ENCODE results near the gene TMEM270. TPM values are rescaled to one million over a fixed set of nuclear protein-coding genes. Genes with fewer than 3 reads are reported as not detected.
A peak's percentile ranks its signal among the peaks of the same experiment; 100 is the strongest.

TMEM270 gene
- total RNA-seq, 4 donors from 2014 or later: not detected

DNA sequence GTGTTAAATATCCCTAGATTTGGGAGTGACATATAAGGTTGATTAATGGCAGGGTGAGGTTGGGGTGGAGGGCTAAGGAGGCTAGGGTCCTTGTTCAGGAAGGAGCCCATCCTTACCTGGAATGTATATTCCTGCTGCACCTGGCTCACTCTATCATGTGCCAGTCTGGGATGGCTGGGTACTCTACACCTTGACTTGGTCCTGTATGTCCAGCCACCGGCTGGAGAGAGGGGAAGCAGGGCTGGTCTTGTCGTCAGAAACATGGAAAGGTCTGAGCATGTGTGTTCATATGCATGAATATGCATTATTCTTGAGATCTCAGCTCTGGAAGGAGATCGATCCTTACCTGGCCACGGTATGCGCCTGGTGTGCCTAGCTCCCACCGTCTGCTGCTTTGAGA, 33.2 kb downstream of the TMEM270 start:
- Histone ChIP-seq H3K9me3 (peaks cover 0 to 11% (median 0%) of the 10 kb centered on the region in 3 donors), H3K36me3 (no peaks in the 10 kb centered on the region), H3K27ac (peak overlapping the region; percentile 13 to 74 (median 64)), H3K27me3 (no peaks in the 10 kb centered on the region), H3K4me3 (no peak overlapping the region), H3K4me1 (peaks cover 0 to 55% (median 19%) of the 10 kb centered on the region in 3 donors)
- ATAC-seq: no peak
- TF ChIP-seq POLR2AphosphoS5 (IDR thresholded peaks at IDR 0.05) (no peak), POLR2A (IDR thresholded peaks at IDR 0.05) (no peak), EP300 (IDR thresholded peaks at IDR 0.05) (no peak)
- TF ChIP-seq, protein P1, sequence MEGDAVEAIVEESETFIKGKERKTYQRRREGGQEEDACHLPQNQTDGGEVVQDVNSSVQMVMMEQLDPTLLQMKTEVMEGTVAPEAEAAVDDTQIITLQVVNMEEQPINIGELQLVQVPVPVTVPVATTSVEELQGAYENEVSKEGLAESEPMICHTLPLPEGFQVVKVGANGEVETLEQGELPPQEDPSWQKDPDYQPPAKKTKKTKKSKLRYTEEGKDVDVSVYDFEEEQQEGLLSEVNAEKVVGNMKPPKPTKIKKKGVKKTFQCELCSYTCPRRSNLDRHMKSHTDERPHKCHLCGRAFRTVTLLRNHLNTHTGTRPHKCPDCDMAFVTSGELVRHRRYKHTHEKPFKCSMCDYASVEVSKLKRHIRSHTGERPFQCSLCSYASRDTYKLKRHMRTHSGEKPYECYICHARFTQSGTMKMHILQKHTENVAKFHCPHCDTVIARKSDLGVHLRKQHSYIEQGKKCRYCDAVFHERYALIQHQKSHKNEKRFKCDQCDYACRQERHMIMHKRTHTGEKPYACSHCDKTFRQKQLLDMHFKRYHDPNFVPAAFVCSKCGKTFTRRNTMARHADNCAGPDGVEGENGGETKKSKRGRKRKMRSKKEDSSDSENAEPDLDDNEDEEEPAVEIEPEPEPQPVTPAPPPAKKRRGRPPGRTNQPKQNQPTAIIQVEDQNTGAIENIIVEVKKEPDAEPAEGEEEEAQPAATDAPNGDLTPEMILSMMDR (IDR thresholded peaks at IDR 0.05): no peak
- WGBS, 2 donors (ENCODE audit: low coverage in 1 of 2): no CpG with 5 or more reads among the region's 6 CpGs

DNA sequence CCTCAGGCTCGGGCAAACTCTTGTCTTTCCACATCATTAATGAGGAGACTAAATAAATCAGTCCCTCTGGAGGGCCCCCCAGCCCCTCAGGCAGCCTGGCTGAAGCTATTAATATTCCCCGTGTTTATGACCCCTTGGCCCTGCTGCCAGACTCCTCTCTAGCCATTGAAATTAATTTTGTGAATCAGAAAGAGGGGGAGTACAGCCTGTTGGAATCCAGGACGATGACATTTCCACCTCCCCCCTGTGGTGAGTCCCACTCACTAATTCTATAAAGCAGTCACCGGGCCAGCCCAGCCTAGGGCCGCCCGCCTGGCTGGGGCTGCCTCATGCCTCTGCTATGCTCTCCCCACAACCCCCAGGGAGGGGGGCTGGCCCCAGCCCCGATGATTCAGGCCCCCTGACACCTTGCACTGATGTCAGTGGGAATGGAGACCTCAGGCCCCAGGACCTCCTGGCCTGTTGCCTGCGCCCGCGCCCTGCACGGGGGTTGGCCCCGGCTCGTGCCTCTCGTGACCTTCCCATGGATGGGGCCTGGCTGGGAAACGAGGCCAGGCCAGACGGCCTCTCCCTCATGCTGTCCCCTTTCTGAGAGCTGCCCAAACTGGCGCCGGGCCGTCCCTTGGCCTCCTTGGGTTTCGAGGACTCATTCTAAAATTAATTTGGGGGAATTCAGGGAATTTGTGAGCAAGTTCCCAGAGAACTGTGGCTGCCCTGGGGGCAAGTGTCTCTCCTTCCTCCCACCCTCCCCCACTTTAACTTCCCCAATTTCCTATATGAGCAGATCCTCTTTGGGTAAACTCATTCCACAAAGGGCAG, 34.0 kb downstream of the TMEM270 start:
- H3K36me3 ChIP-seq: no peaks in the 10 kb centered on the region
- peak; percentile 93 for TF ChIP-seq POLR2AphosphoS5 (IDR thresholded peaks at IDR 0.05)
- TF ChIP-seq, protein P1 (IDR thresholded peaks at IDR 0.05): peak in 1 of 4 experiments; percentile 32
- no peak for TF ChIP-seq EP300 (IDR thresholded peaks at IDR 0.05)
- TF ChIP-seq POLR2A (IDR thresholded peaks at IDR 0.05): no peak
- WGBS, 2 donors (ENCODE audit: low coverage in 1 of 2): 23 to 82% methylated on average over 3 to 4 of the region's 20 CpGs
- H3K4me1 ChIP-seq: peaks cover 0 to 61% (median 25%) of the 10 kb centered on the region in 3 donors
- H3K27ac ChIP-seq: peak overlapping the region; percentile 13 to 74 (median 64)
- peaks cover 0 to 11% (median 0%) of the 10 kb centered on the region in 3 donors for H3K9me3 ChIP-seq
- ATAC-seq: peak; percentile 83
- no peak overlapping the region for H3K4me3 ChIP-seq
- H3K27me3 ChIP-seq: no peaks in the 10 kb centered on the region

- no peak for ATAC-seq
- no peak overlapping the region for H3K4me3 ChIP-seq
- WGBS, 2 donors (ENCODE audit: low coverage in 1 of 2): 66 to 72% methylated on average over 3 of the region's 3 CpGs
- H3K36me3 ChIP-seq: no peaks in the 10 kb centered on the region
- peaks cover 0 to 11% (median 0%) of the 10 kb centered on the region in 3 donors for H3K9me3 ChIP-seq
- peaks cover 0 to 63% (median 32%) of the 10 kb centered on the region in 3 donors for H3K4me1 ChIP-seq
- TF ChIP-seq POLR2AphosphoS5 (IDR thresholded peaks at IDR 0.05) (no peak), POLR2A (IDR thresholded peaks at IDR 0.05) (no peak), EP300 (IDR thresholded peaks at IDR 0.05) (no peak)
- TF ChIP-seq, protein P1 (IDR thresholded peaks at IDR 0.05): no peak
- peak overlapping the region in 3 of 4 donors; percentile 57 to 74 (median 71) for H3K27ac ChIP-seq
- H3K27me3 ChIP-seq: no peaks in the 10 kb centered on the region
These were observed 34.7 kb downstream of the TMEM270 start for GRCh38 chr7:73895626-73896025.

GRCh38 chr7:73896454-73896853, 35.5 kb downstream of the TMEM270 start:
- WGBS, 2 donors (ENCODE audit: low coverage in 1 of 2): 11 to 55% methylated on average over 1 of the region's 1 CpG
- peaks cover 0 to 11% (median 0%) of the 10 kb centered on the region in 3 donors for H3K9me3 ChIP-seq
- TF ChIP-seq POLR2AphosphoS5 (IDR thresholded peaks at IDR 0.05): peak; percentile 70
- TF ChIP-seq POLR2A (IDR thresholded peaks at IDR 0.05): no peak
- TF ChIP-seq, protein P1 (IDR thresholded peaks at IDR 0.05): no peak
- TF ChIP-seq EP300 (IDR thresholded peaks at IDR 0.05): no peak
- peak; percentile 12 for ATAC-seq
- H3K4me1 ChIP-seq: peaks cover 0 to 65% (median 35%) of the 10 kb centered on the region in 3 donors
- no peaks in the 10 kb centered on the region for H3K36me3 ChIP-seq
- no peak overlapping the region for H3K4me3 ChIP-seq
- no peaks in the 10 kb centered on the region for H3K27me3 ChIP-seq
- peak overlapping the region in 3 of 4 donors; percentile 32 to 74 (median 32) for H3K27ac ChIP-seq

All from gastroesophageal sphincter (tissue), 4 donors.